Measurements from ENCODE around the gene ARNT2. TPM values are rescaled to one million over a fixed set of nuclear protein-coding genes. Genes with fewer than 3 reads are reported as not detected.

Gene ARNT2
- total and polyA plus RNA-seq, 2 experiments from 2014 or later, result 4.6 to 11.6 TPM

DNA sequence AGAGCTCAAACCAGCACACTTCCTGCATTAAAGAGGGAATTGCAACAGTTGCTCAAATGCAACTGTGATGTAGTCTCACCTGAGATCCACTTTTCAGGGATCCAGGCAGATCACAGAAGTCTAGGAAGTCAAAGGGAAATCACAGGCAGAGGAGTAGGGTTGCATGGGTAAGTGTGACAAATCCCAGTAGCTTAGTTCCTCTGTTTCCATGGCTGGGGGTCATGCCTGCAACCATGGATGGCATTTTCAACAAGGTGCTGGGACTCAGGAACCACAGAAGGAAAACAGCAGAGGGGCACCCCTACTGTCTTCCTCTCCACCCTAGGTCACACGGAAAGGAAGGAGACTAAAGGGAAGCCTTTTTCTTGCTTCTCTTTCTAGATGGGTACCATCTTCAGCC lies 36.5 kb upstream of the ARNT2 start (continued):
- no peak for TF ChIP-seq ZNF462 (CRISPR knock-in tag; IDR thresholded peaks at IDR 0.05)
- TF ChIP-seq POLR2AphosphoS5 (IDR thresholded peaks at IDR 0.05; ENCODE audit: low read depth), result no peak
- TF ChIP-seq ZNF114 (CRISPR knock-in tag; IDR thresholded peaks at IDR 0.05), result no peak
- TF ChIP-seq REST (IDR thresholded peaks at IDR 0.05; ENCODE audit: unreplicated experiment), result no peak
- no peak for TF ChIP-seq ZNF331 (CRISPR knock-in tag; IDR thresholded peaks at IDR 0.05; ENCODE audit: low read depth)

- H3K4me1 Mint-ChIP-seq, result no peaks in the 10 kb centered on the region
- peak; percentile 58 for ATAC-seq
- DNase-seq (ENCODE audit: low spot score), result peak; percentile 18
- TF ChIP-seq STAT1 (IDR thresholded peaks at IDR 0.05; ENCODE audit: unreplicated experiment) (no peak), EZH2 (IDR thresholded peaks at IDR 0.05; ENCODE audit: low read depth, unreplicated experiment) (no peak), CREB1 (CRISPR knock-in tag; IDR thresholded peaks at IDR 0.05; ENCODE audit: low read depth) (no peak), EZH2phosphoT487 (IDR thresholded peaks at IDR 0.05; ENCODE audit: unreplicated experiment) (no peak)
These were observed 32.3 kb upstream of the ARNT2 start for GRCh38 chr15:80371924-80372323.

More at GRCh38 chr15:80371924-80372323, 32.3 kb upstream of the ARNT2 start:
- no peaks in the 10 kb centered on the region for H3F3A ChIP-seq (replicated peaks; ENCODE audit: low read depth)
- no peak overlapping the region for H3K4me3 ChIP-seq
- H3K27ac Mint-ChIP-seq, result no peak overlapping the region
- no peak overlapping the region for H3K4me2 ChIP-seq
- H3K36me3 ChIP-seq (ENCODE audit: insufficient read depth), result no peaks in the 10 kb centered on the region
- no peak overlapping the region for H3K27ac ChIP-seq (ENCODE audit: low read depth)
- no peaks in the 10 kb centered on the region for H3K79me2 ChIP-seq (replicated peaks; ENCODE audit: insufficient read depth)
- H4K20me1 ChIP-seq (replicated peaks; ENCODE audit: insufficient read depth), result 0 out of 2 replicates have a peak, but pooled peaks cover 2% of the 10 kb centered on the region
- H3K9me3 Mint-ChIP-seq, result peaks cover 36% of the 10 kb centered on the region
- H3K36me3 Mint-ChIP-seq (ENCODE audit: low read depth), result peaks cover 24% of the 10 kb centered on the region; the same call in 2 of the 3 replicates
- H3K4me1 ChIP-seq (ENCODE audit: insufficient read depth), result no peaks in the 10 kb centered on the region
- no peaks in the 10 kb centered on the region for H3K27me3 ChIP-seq (ENCODE audit: insufficient read depth)
- H3K27me3 Mint-ChIP-seq (ENCODE audit: insufficient read depth, low read depth, poor library complexity), result no peaks in the 10 kb centered on the region
- no peak overlapping the region for H2AFZ ChIP-seq
- no peak overlapping the region for H3K4me3 Mint-ChIP-seq
- H3K9me2 ChIP-seq (ENCODE audit: insufficient read depth), result no peaks in the 10 kb centered on the region
